Lung (tissue), 12 donors: ENCODE measurements around the gene SLC9A9. TPM values are rescaled to one million over a fixed set of nuclear protein-coding genes. Genes with fewer than 3 reads are reported as not detected.

Source experiments
- ATAC-seq: fragments of 200-7000 bp; cut with Tn5 transposase; one replicate; pipeline ENCODE4 v1.9.1; 2020; ENCODE audit warnings: moderate number of reproducible peaks; ENCODE audit not compliant: insufficient read depth, low FRiP score
- DNase-seq, 3 donors: peaks; one replicate each; pipeline ENCODE4 v3.0.0-alpha.2; 2013 to 2017
- H3K27ac ChIP-seq, 2 donors: one replicate each; pipeline ENCODE4 v1.5.1; 2013; ENCODE audit warnings: mild to moderate bottlenecking in 2 of 2, moderate library complexity in 2 of 2, control low read depth in 1 of 2, inconsistent platforms in 1 of 2, low read depth in 1 of 2, low read length in 1 of 2
- H3K27me3 ChIP-seq, 3 donors: one replicate each; pipeline ENCODE4 v1.5.1; 2013; ENCODE audit warnings: low read length in 2 of 3; ENCODE audit not compliant: control insufficient read depth in 3 of 3, insufficient read depth in 3 of 3
- H3K36me3 ChIP-seq, 4 donors: one replicate each; pipeline ENCODE4 v1.5.1; 2013; ENCODE audit warnings: low read length in 4 of 4, mild to moderate bottlenecking in 1 of 4, moderate library complexity in 1 of 4; ENCODE audit not compliant: control insufficient read depth in 4 of 4, insufficient read depth in 4 of 4
- H3K4me1 ChIP-seq, 5 donors: one replicate each; pipeline ENCODE4 v1.5.1; 2013; ENCODE audit warnings: low read length in 5 of 5, mild to moderate bottlenecking in 2 of 5, moderate library complexity in 1 of 5; ENCODE audit not compliant: control insufficient read depth in 5 of 5, insufficient read depth in 5 of 5
- H3K4me3 ChIP-seq: one replicate; pipeline ENCODE4 v1.5.1; 2013; ENCODE audit warnings: mild to moderate bottlenecking, control low read depth, moderate library complexity
- H3K9ac ChIP-seq, 2 donors: one replicate each; pipeline ENCODE4 v1.5.1; 2013; ENCODE audit warnings: low read length in 2 of 2, control low read depth in 1 of 2; ENCODE audit not compliant: insufficient read depth in 1 of 2
- H3K9me3 ChIP-seq, 4 donors: one replicate each; pipeline ENCODE4 v1.5.1; 2013; ENCODE audit warnings: low read length in 3 of 4, mild to moderate bottlenecking in 1 of 4, moderate library complexity in 1 of 4; ENCODE audit not compliant: control insufficient read depth in 4 of 4, insufficient read depth in 3 of 4
- CTCF ChIP-seq: IDR thresholded peaks from 2 replicates; pipeline ENCODE4 v1.5.1; 2012; ENCODE audit warnings: mild to moderate bottlenecking; ENCODE audit errors: control extremely low read depth, extremely low read depth
- WGBS, 2 donors: extraction: QIAGEN DNeasy Blood & Tissue Kit; methylation state at CpG; one replicate each; pipeline ENCODE4 v1.1.7; 2013; 5-methylcytosine and 5-hydroxymethylcytosine counted together
- polyA plus RNA-seq, 2 donors: library from polyadenylated mRNA; stranded (reverse); fragments of 200-250 nt; gene quantifications; one replicate each; pipeline ENCODE4 v1.2.1, GENCODE V29; 2013
- total RNA-seq, 2 donors: library from RNA; depleted of rRNA in 1 of 2; stranded (reverse); fragments of >200 nt in 1 of 2; gene quantifications; one replicate each; pipeline ENCODE4 v1.2.1, GENCODE V29; 2014 to 2021
- donor health status: control.
- donor health status: control.
- donor health status: Bipolar disorder and iron deficiency.
- donor health status: healthy.
- donor health status: DM: yes; HTN: yes; CAD: no.

The SLC9A9 gene
- total and polyA plus RNA-seq, 4 donors = 2.2 to 66.3 (median 8.2) TPM

- no peak overlapping the region for H3K27ac ChIP-seq
- TF ChIP-seq CTCF = peak; percentile 21
- DNase-seq (peak in 2 of 3 donors; percentile 75 to 78), ATAC-seq (no peak)
- no peak overlapping the region for H3K4me3 ChIP-seq
- peaks cover 0 to 25% (median 6%) of the 10 kb centered on the region in 5 donors for H3K4me1 ChIP-seq
- no peaks in the 10 kb centered on the region for H3K9me3 ChIP-seq
- 15 to 18% methylated on average over 4 of the region's 4 CpGs for WGBS, 2 donors
- peak overlapping the region in 1 of 2 donors; percentile 46 for H3K9ac ChIP-seq
- no peaks in the 10 kb centered on the region for H3K27me3 ChIP-seq
- peaks cover 0 to 1% (median 0%) of the 10 kb centered on the region in 4 donors for H3K36me3 ChIP-seq
These were observed 72.8 kb downstream of the SLC9A9 start for GRCh38 chr3:143775459-143775858.

GRCh38 chr3:143771939-143772338, 76.3 kb downstream of the SLC9A9 start:
- Histone ChIP-seq H3K27ac (no peak overlapping the region), H3K9ac (no peak overlapping the region), H3K27me3 (no peaks in the 10 kb centered on the region), H3K4me1 (peaks cover 0 to 41% (median 6%) of the 10 kb centered on the region in 5 donors), H3K9me3 (no peaks in the 10 kb centered on the region), H3K36me3 (no peaks in the 10 kb centered on the region), H3K4me3 (no peak overlapping the region)
- 82 to 87% methylated on average over 5 of the region's 5 CpGs for WGBS, 2 donors
- peak in 2 of 3 donors; percentile 22 to 69 for DNase-seq
- no peak for TF ChIP-seq CTCF
- no peak for ATAC-seq

GRCh38 chr3:143771258-143771657, 77.0 kb downstream of the SLC9A9 start:
- no peak for DNase-seq
- Histone ChIP-seq H3K27me3 (no peaks in the 10 kb centered on the region), H3K4me3 (no peak overlapping the region), H3K9me3 (no peaks in the 10 kb centered on the region), H3K36me3 (no peaks in the 10 kb centered on the region), H3K4me1 (peaks cover 0 to 41% (median 6%) of the 10 kb centered on the region in 5 donors), H3K9ac (no peak overlapping the region), H3K27ac (no peak overlapping the region)
- ATAC-seq = no peak
- 51 to 72% methylated on average over 3 of the region's 3 CpGs for WGBS, 2 donors
- TF ChIP-seq CTCF = no peak

GRCh38 chr3:143770391-143770790, 77.9 kb downstream of the SLC9A9 start:
- Histone ChIP-seq H3K9ac (no peak overlapping the region), H3K9me3 (no peaks in the 10 kb centered on the region), H3K4me1 (peaks cover 0 to 41% (median 6%) of the 10 kb centered on the region in 5 donors), H3K27ac (no peak overlapping the region), H3K4me3 (no peak overlapping the region), H3K27me3 (no peaks in the 10 kb centered on the region), H3K36me3 (no peaks in the 10 kb centered on the region)
- WGBS, 2 donors = 42 to 75% methylated on average over 2 of the region's 2 CpGs
- no peak for TF ChIP-seq CTCF
- DNase-seq = peak in 2 of 3 donors; percentile 84 to 86
- no peak for ATAC-seq
